ENCODE data around the gene IFNAR2.
"Not testable (repeated sequence)": the region's sequence is repeated elsewhere in the genome, so short reads cannot be mapped to it uniquely, and the experiment has no call there.

IFNAR2 gene

GRCh38 chr21:33245289-33245918 lies 15.7 kb downstream of the IFNAR2 start:
- no peak for DNase-seq

GRCh38 chr21:33246506-33246905 lies 16.8 kb downstream of the IFNAR2 start:
- DNase-seq: no peak

GRCh38 chr21:33246963-33247362 lies 17.2 kb downstream of the IFNAR2 start:
- no peak for DNase-seq

DNA sequence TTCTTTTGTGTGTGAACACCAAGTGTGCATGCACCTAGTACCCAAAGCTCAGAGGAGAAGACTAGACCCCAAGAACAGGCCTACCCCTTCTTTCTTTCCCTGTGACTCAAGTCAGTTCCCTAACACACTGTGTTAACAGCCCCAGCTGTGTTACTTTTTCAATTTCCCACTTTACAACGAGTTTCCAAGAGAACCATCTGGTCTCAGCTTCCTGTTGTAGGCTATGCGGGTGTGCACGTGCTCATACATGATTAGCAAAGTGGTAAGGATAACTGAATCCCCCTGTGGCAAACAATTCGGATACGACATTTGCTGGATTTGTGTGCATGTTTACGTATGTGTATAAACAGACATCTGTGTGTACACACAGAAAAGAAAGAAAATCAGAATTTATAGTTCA lies 17.9 kb downstream of the IFNAR2 start:
- DNase-seq: no peak

DNA sequence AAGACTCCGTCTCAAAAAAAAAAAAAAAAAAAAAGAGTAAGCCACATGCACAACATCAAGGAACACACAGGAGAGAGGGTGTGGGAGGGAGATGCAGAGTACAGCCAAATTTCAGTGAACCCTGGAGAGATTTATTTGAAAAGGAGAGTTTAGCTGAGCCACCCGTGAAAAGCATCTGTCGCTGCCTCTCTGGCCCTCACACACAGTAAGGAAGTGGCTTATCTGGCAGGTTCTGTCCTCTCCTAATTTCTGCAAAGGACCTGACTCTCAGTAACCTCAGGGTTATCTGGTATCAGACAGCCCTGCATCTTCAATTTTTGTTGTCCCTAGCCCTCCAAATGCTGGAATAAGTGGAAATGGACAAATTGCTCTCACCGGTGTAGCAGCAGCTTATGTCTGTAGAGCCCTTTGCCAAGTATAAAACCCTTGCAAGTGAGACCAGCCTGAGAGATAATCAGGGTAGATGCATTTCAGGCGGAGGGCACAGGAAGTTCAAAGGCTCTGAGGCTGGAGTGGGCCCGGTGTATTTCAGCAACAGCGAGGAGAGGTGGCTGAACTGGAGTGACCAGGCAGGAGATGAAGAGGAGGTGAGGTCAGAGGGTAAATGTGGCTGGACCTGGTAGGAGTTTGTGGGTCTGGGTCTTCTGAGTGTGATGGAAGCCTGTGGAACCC lies 19.7 kb downstream of the IFNAR2 start:
- DNase-seq: no peak

DNA sequence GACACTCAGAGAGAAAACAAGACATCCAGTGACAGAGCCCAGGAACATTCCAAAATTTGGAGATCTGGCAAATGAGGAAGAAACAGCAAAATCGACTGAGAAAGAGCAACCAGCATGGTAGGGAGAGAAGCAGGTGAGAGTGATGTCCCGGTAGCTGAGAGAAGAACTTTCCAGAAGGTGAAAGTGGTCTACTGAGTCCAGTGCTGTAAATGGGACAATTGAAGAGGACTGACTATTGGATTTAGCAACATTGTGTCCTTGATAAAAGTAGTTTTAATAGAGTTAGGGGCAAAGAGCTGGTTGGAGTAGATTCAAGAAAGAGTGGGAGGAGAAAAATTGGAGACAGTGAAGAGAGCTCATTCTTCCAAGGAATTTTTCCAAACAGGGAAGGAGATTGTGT lies 21.4 kb downstream of the IFNAR2 start:
- DNase-seq: no peak

GRCh38 chr21:33253382-33253781 lies 23.6 kb downstream of the IFNAR2 start:
- DNase-seq: not testable (repeated sequence)

DNA sequence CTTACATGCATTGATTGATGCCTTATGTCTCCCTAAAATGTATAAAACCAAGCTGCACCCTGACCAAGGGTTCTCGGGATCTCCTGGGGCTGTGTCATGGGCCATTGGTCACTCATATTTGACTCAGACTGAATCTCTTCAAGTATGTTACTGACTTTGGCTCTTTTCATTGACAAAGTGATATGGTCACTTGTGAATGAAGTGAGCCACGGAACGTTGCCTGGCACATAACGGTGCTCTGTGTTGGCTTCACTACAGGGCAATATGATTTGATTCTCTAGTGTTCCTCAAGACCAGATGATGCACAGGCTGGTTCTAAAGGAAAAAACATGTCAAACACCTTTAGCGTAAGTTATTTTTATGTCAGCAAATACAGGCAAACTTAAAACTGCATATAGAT lies 25.0 kb downstream of the IFNAR2 start:
- DNase-seq: no peak

- DNase-seq: no peak
Measured at GRCh38 chr21:33255404-33255803, 25.7 kb downstream of the IFNAR2 start.

- no peak for DNase-seq
Measured at GRCh38 chr21:33256019-33256418, 26.3 kb downstream of the IFNAR2 start.

DNA sequence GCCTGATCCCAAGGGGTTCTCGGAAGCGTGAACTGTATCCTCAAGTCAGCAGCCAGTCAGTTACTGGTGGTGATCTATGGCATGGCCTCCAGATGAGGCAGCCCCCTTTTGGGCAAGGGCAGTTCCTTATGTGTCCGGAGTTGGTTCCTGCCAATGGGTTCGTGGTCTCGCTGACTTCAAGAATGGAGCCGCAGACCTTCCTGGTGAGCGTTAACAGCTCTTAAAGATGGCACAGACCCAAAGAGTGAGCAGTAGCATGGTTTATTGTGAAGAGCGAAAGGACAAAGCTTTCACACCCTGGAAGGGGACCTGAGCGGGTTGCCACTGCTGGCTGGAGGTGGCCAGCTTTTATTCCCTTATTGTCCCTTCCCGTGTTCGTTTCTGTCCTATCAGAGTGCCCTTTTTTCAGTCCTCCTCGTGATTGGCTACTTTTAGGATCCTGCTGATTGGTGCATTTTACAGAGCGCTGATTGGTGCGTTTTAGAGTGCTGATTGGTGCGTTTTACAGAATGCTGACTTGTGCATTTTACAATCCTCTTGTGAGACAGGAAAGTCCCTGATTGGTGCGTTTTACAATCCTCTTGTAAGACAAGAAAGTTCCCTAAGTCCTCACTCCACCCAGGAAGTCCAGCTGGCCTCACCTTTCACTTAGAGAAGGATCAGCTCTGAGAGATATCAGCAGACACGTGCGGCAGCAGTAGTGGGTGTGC lies 27.5 kb downstream of the IFNAR2 start:
- no peak for DNase-seq

DNA sequence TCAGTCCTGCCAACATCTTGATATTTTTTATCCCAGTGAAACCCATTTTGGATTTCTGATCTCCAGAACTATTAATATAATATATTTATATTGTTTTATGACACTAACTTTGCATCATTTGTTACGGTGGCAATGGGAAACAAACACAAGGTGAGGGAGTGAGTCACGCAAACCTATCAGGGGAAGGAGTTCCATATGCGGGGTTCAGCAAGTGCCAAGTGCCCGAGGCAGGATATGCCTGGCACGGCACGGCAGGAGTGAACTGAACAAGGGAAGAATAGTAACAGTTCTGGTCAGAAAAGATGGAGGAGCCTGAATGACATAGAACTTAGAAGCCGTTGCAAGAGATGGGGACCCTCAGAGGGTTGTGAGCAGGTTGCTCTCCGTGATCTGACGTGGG lies 28.7 kb downstream of the IFNAR2 start:
- no peak for DNase-seq

DNA sequence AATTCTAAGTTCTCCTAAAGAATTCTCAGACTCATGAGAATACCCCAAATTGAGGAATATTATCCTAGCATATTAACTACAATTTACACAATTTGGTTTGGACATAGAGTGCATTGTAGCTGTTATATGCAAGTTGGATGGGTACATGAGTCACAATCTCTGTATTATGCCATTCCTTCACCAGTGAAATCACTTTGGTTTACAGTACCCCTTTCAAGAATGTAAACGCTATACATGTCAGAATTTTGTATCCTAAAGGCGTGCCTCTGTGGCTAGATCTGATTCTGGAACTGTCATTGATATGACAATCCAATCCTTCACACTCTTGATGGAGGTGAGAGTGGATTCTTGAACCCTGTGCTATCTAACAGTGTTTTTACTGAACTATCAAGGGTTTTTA lies 29.7 kb downstream of the IFNAR2 start:
- DNase-seq: no peak

DNA sequence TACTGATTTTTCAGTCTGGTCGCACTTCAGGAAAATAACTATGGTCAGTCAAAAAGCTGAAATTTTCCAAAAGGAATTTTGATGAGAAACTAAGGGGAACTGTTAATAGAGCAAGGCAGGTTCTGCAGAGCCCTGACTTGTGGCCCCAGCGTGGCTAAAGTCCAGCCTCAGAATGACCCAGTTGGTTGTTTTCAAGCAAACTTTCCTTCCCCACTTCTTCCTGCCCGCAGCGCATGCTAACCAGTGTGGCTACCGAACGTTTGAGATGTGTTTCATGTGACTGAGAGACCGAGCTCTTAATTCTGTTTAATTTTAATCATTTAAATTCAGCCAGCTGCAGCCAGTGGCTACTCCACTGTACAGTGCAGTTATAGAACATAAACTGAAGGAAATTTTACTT lies 30.3 kb downstream of the IFNAR2 start:
- DNase-seq: no peak

DNA sequence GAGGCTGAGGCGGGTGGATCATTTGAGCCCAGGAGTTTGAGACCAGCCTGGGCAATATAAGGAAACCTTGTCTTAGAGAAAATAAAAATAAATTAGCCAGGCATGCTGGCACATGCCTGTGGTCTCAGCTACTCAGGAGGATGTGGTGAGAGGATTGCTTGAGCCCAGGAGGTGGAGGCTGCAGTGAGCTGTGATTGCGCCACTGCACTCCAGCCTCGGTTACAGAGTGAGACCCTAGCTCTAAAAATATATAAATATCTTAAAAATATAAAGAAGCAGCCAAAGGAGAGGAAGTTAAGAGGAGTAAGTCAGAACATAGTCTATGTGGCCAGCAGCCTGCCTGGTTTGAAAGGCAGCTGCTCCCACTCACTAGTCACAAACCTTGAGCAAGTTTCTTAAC lies 31.9 kb downstream of the IFNAR2 start:
- DNase-seq: no peak

GRCh38 chr21:33262921-33263320 lies 33.2 kb downstream of the IFNAR2 start:
- DNase-seq: no peak

DNA sequence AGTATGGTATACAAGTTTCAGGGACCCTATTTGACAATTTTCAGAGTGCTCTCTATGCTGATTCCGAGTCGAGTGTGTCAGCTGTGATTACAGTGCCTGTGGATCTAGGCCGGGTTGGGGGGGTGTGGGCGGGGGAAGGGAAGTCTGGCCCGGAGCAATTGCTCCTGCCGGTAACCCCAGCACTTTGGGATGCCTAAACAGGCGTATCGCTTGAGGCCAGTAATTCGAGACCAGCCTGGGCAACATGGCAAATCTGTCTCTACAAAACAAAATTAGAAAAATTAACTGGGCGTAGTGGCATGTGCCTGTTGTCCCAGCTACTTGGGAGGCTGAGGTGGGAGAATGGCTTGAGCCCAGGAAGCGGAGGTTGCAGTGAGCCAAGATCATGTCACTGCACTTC lies 34.8 kb downstream of the IFNAR2 start:
- DNase-seq: no peak

DNA sequence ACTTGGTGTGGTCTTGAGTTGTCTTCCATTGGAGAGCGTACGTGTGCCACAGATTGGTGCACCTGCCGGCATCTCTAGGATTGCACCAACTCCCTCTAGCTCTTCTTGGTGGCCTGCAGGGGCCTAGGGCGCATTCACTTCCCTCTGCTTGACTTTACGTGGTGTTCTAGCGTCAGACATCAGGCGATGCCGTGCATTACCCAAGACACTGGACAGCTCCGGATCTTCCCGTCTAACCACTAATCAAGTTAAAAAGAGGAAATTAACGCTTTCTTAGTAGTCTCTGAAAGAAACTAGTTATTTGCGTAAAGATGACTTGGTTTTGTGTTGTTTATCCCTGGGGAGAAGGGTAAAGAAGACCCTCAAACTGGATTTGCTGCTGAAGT lies 35.9 kb downstream of the IFNAR2 start:
- DNase-seq: no peak

GRCh38 chr21:33266050-33266788 lies 36.5 kb downstream of the IFNAR2 start, which contains the start of gene IL10RB:
TSS of gene IL10RB (plus strand) at chr21:33266367. CDS start at chr21:33266466, 99 bp downstream.
- DNase-seq: no peak

DNA sequence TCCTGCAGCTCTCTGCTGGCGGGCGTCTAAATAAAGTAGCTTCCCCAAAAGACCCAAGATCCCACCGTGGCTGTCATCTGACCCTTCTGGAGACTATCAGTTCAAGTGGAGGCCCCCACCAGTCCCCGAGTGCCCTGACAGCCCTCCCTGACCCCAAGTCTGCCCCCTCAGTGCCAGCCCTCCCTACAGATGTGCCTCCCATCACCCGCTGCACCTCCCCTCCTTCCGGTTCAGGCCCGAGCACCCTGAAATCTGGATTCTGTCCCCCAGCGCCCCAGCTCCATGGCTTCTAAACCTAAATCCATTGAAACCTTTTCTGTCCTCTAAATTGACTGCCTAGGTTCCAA lies 37.0 kb downstream of the IFNAR2 start:
- no peak for DNase-seq

DNA sequence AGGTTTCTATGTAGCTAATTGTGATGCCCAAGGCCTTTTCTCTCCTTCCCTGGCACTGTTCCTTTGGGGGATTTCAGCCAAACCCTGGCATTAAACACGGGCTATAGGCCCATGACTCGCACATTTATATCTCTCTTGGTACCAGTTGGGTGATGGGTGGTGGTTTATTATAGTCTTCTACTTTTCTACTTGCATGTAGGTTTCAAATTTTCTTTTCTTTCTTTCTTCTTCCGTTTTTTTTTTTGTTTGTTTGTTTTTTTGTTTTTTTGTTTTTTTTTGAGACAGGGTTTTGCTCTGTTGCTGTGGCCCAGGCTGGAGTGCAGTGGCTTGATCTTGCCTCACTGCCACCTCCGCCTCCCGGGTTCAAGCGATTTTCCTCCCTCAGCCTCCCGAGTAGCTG lies 37.5 kb downstream of the IFNAR2 start:
- DNase-seq: no peak

DNA sequence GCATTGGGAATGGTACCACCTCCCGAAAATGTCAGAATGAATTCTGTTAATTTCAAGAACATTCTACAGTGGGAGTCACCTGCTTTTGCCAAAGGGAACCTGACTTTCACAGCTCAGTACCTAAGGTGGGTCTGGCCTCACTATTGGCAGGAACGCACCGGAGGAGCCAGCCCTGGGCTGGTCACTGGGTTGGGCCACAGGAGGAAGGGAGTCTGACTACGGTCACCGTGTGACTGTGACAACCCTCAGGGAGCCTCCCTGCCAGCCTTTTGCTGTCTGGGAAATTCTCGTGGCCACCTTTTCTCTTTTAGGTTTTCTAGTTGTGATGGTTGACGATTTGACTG lies 38.6 kb downstream of the IFNAR2 start:
- no peak for DNase-seq

GRCh38 chr21:33268737-33269441 lies 39.2 kb downstream of the IFNAR2 start:
- DNase-seq: peak; percentile 71
